IPS-18c (cell line): ENCODE measurements around the gene TRMT2A.
A peak's percentile ranks its signal among the peaks of the same experiment; 100 is the strongest.
"Not testable (repeated sequence)": the region's sequence is repeated elsewhere in the genome, so short reads cannot be mapped to it uniquely, and the experiment has no call there.

Source experiments
- H3K4me3 ChIP-seq: 2 replicates; pipeline ENCODE4 v1.7.0; 2013; ENCODE audit warnings: low read depth, mild to moderate bottlenecking, low read length, moderate library complexity; ENCODE audit not compliant: insufficient read depth
- H3K9me3 ChIP-seq: one replicate; pipeline ENCODE4 v1.6.1; 2013; ENCODE audit warnings: mild to moderate bottlenecking, low read length, moderate library complexity; ENCODE audit not compliant: control insufficient read depth, insufficient read depth

Gene TRMT2A

GRCh38 chr22:20116951-20117632, at the start of gene TRMT2A:
TRMT2A (minus strand) TSS chr22:20117226; CDS start chr22:20116906, 320 bp downstream.
- peak within 1 kb of the TSS; percentile 94 for H3K4me3 ChIP-seq
- no peaks in the 10 kb centered on the region for H3K9me3 ChIP-seq

- H3K9me3 ChIP-seq, result peaks cover 2% of the 10 kb centered on the region
Observed at GRCh38 chr22:20166703-20167102, 49.7 kb upstream of the TRMT2A start.

GRCh38 chr22:20165913-20166312, 48.9 kb upstream of the TRMT2A start:
- Histone ChIP-seq H3K9me3 (peaks cover 2% of the 10 kb centered on the region), H3K4me3 (no peak overlapping the region)

More at GRCh38 chr22:20166703-20167102, 49.7 kb upstream of the TRMT2A start:
- no peak overlapping the region for H3K4me3 ChIP-seq

GRCh38 chr22:20165421-20165820, 48.4 kb upstream of the TRMT2A start:
- H3K4me3 ChIP-seq, result no peak overlapping the region
- peaks cover 2% of the 10 kb centered on the region for H3K9me3 ChIP-seq

GRCh38 chr22:20164863-20165262, 47.8 kb upstream of the TRMT2A start:
- no peak overlapping the region for H3K4me3 ChIP-seq
- peaks cover 2% of the 10 kb centered on the region for H3K9me3 ChIP-seq

- Histone ChIP-seq H3K9me3 (peaks cover 2% of the 10 kb centered on the region), H3K4me3 (no peak overlapping the region)
Observed at GRCh38 chr22:20160041-20160440, 43.0 kb upstream of the TRMT2A start.

GRCh38 chr22:20159531-20159930, 42.5 kb upstream of the TRMT2A start:
- H3K9me3 ChIP-seq, H3K4me3 ChIP-seq: not testable (repeated sequence)

- peaks cover 2% of the 10 kb centered on the region for H3K9me3 ChIP-seq
- no peak overlapping the region for H3K4me3 ChIP-seq
Observed at GRCh38 chr22:20159076-20159475, 42.0 kb upstream of the TRMT2A start.

- Histone ChIP-seq H3K4me3 (no peak overlapping the region), H3K9me3 (peaks cover 2% of the 10 kb centered on the region)
Observed at GRCh38 chr22:20158391-20159036, 41.5 kb upstream of the TRMT2A start.

GRCh38 chr22:20157430-20158183, 40.6 kb upstream of the TRMT2A start:
- H3K9me3 ChIP-seq, result no peaks in the 10 kb centered on the region
- no peak overlapping the region for H3K4me3 ChIP-seq

- Histone ChIP-seq H3K9me3 (no peaks in the 10 kb centered on the region), H3K4me3 (no peak overlapping the region)
Observed at GRCh38 chr22:20156611-20157429, 39.8 kb upstream of the TRMT2A start.

- Histone ChIP-seq H3K4me3 (no peak overlapping the region), H3K9me3 (no peaks in the 10 kb centered on the region)
Observed at GRCh38 chr22:20156042-20156389, 39.0 kb upstream of the TRMT2A start.

GRCh38 chr22:20155330-20156041, 38.5 kb upstream of the TRMT2A start:
- no peak overlapping the region for H3K4me3 ChIP-seq
- H3K9me3 ChIP-seq, result no peaks in the 10 kb centered on the region

- Histone ChIP-seq H3K4me3 (no peak overlapping the region), H3K9me3 (no peaks in the 10 kb centered on the region)
Observed at GRCh38 chr22:20154602-20155187, 37.7 kb upstream of the TRMT2A start.

GRCh38 chr22:20153945-20154344, 36.9 kb upstream of the TRMT2A start:
- no peak overlapping the region for H3K4me3 ChIP-seq
- H3K9me3 ChIP-seq, result no peaks in the 10 kb centered on the region

GRCh38 chr22:20152464-20152890, 35.5 kb upstream of the TRMT2A start:
- H3K9me3 ChIP-seq, result no peaks in the 10 kb centered on the region

GRCh38 chr22:20151276-20151588, 34.2 kb upstream of the TRMT2A start:
- Histone ChIP-seq H3K9me3 (no peaks in the 10 kb centered on the region), H3K4me3 (no peak overlapping the region)

More at GRCh38 chr22:20152464-20152890, 35.5 kb upstream of the TRMT2A start:
- no peak overlapping the region for H3K4me3 ChIP-seq
